ENCODE measurements around the gene CCDC40.

DNA sequence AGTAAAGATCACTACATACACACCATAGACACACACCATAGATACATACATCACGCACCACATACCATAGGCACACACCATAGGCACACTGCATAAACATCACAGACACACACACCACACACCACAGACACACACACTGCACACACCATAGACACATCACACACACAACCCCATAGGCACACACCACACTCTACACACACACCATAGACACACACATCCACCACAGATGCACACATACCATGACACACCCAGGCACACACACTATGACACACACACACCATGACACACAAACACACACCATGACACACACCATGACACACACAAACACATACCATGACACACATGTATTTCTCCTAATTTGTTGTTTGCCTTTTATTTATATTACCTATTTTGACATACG, 14.8 kb upstream of the CCDC40 start:
- TF ChIP-seq EZH2 (IDR thresholded peaks at IDR 0.05; ENCODE audit: low read length, missing control alignments), result no peak
- TF ChIP-seq CTCF (conservative IDR thresholded peaks at IDR 0.05 in 1 of 2, IDR thresholded peaks at IDR 0.05 in 1 of 2; ENCODE audit: low read depth in 1 of 2, low read length in 2 of 2), result no peak

Data from fibroblast of lung (primary cell).